ENCODE data around the gene C9orf43. TPM values are rescaled to one million over a fixed set of nuclear protein-coding genes. Genes with fewer than 3 reads are reported as not detected.
"Not testable (repeated sequence)": the region's sequence is repeated elsewhere in the genome, so short reads cannot be mapped to it uniquely, and the experiment has no call there.

C9orf43 gene
- total RNA-seq, 1 donor: 0.43 TPM

DNA sequence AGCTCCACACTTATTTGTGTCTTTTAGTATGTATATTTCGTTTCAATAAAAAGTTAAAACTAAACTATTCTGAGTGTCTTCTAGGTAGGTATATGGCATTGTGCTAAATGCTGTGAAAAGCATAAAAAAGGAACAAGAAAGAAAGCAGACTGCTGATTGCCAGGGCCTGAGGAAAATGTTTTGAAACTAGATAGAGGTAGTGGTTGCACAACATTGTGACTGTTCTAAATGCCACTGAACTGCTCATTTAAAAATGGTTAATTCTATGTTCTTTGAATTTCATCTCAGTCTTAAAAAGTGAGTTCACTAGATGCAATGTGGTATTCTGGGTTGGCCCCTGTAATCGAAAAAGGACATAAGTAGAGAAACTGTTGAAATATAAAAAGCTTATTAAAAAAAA is 6.9 kb upstream of the C9orf43 start:
- no peak overlapping the region for H3K4me3 ChIP-seq (ENCODE audit: low read depth, low read length)
- DNase-seq (ENCODE audit: low read depth): no peak
- TF ChIP-seq, protein P1, sequence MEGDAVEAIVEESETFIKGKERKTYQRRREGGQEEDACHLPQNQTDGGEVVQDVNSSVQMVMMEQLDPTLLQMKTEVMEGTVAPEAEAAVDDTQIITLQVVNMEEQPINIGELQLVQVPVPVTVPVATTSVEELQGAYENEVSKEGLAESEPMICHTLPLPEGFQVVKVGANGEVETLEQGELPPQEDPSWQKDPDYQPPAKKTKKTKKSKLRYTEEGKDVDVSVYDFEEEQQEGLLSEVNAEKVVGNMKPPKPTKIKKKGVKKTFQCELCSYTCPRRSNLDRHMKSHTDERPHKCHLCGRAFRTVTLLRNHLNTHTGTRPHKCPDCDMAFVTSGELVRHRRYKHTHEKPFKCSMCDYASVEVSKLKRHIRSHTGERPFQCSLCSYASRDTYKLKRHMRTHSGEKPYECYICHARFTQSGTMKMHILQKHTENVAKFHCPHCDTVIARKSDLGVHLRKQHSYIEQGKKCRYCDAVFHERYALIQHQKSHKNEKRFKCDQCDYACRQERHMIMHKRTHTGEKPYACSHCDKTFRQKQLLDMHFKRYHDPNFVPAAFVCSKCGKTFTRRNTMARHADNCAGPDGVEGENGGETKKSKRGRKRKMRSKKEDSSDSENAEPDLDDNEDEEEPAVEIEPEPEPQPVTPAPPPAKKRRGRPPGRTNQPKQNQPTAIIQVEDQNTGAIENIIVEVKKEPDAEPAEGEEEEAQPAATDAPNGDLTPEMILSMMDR (IDR thresholded peaks at IDR 0.05; ENCODE audit: insufficient read depth, low read depth, low read length): no peak

DNA sequence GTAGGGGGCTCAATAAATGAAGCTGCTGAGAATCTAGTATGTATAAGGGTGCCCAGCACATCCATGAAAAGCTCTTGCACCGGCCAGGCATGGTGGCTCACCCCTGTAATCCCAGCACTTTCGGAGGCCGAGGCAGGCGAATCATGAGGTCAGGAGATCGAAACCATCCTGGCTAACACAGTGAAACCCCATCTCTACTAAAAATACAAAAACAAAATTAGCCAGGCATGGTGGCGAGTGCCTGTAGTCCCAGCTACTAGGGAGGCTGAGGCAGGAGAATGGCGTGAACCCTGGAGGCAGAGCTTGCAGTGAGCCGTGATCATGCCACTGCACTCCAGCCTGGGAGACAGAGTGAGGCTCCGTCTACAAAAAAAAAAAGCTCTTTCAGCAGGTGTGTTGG is 4.2 kb upstream of the C9orf43 start:
- DNase-seq (ENCODE audit: low read depth); H3K4me3 ChIP-seq (ENCODE audit: low read depth, low read length): not testable (repeated sequence)

DNA sequence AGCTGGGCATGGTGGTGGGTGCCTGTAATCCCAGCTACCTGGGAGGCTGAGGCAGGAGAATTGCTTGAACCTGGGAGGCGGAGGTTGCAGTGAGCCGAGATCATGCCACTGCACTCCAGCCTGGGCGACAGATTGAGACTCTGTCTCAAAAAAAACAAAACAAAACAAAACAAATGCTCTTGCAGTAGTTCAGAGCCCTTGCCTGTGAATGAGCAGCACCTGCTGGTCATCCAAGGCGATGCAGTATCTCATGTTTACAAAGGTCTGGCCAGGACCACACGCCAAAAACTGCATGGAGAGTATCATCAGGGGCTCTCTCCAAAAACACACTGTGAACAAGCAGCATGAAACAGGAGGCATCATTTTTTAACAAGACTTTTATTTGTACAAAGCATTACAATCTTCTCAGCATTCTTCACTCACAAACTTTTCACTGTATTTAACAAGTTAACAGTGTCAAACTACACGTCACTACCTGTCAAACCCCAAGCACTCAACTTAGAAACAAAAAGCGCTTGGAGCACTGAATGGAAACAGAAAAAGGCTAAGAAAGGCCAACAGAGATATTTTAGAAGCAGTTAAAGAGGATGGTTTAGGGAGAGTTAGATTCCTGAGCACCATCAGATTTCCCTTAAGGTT is 3.6 kb upstream of the C9orf43 start:
- TF ChIP-seq, protein P1 (IDR thresholded peaks at IDR 0.05; ENCODE audit: insufficient read depth, low read depth, low read length): peak; percentile 82
- H3K4me3 ChIP-seq (ENCODE audit: low read depth, low read length): not testable (repeated sequence)
- peak; percentile 78 for DNase-seq (ENCODE audit: low read depth)

DNA sequence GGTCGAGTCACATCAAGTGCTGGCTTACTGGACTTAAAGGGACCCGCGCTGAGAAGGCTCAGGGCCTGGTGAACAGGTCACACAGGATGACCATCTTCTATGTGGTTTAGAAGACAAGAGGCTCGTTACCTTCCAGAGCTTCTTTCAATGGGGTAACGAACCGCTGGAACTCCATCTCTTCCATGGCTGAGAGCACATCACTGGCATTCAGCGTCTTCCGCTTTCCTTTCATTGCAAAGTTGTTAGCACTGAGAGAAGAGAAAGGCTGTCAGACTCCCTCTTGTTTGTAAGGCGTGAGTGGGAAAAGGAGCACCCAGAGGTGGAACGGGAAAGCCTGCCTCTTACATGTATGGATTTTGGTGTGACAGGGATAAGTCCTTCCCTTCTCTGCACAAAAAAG is 1.1 kb upstream of the C9orf43 start:
- DNase-seq (ENCODE audit: low read depth): no peak
- H3K4me3 ChIP-seq (ENCODE audit: low read depth, low read length): peak overlapping the region; percentile 73
- TF ChIP-seq, protein P1 (IDR thresholded peaks at IDR 0.05; ENCODE audit: insufficient read depth, low read depth, low read length): no peak

DNA sequence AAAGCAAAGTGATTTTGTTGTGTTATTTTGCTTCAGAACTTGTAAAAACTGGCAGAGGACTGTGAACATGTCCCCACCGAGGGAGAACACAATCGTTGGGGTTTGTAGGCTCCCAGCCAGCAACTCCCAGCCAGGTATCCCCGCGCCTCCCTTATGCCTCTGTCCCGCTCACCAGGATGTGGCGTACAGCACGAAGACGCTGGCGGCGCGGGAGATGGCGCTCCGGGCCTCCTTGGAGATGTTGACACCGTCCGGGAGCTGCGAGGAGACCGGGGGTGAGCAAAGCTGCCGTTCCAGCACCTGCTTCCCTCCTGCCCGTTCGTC is 702 bp upstream of the C9orf43 start:
- peak overlapping the region; percentile 73 for H3K4me3 ChIP-seq (ENCODE audit: low read depth, low read length)
- TF ChIP-seq, protein P1 (IDR thresholded peaks at IDR 0.05; ENCODE audit: insufficient read depth, low read depth, low read length): no peak
- no peak for DNase-seq (ENCODE audit: low read depth)

DNA sequence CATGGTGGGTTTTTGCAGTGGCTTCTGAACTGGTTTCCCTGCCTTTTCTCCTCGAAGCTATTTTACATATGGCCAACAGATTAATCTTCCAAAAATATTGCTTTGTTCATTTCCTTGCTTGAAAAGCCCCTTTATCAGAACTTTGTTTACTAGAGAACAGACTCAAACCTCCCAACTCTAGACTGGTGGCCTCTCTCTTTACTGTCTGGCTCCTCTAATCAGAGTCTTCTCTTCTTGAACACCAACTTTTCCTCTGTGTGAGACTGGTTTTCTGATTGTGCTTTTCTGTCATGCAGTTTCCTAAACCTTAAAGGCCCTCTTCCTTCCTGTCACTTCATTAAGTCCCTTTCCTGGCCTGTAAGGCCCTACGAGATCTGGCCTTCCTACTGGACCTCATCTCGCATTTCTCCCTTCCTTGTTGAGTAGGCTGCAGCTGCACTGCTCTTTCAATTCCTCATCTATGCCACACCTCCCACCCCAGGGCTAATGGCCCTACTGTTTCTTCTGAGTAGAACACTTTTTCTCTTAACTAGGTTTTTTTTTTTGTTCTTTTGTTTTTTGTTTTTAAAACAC is 5.7 kb downstream of the C9orf43 start:
- no peak for DNase-seq (ENCODE audit: low read depth)
- no peak overlapping the region for H3K4me3 ChIP-seq (ENCODE audit: low read depth, low read length)
- TF ChIP-seq, protein P1 (IDR thresholded peaks at IDR 0.05; ENCODE audit: insufficient read depth, low read depth, low read length): no peak

DNA sequence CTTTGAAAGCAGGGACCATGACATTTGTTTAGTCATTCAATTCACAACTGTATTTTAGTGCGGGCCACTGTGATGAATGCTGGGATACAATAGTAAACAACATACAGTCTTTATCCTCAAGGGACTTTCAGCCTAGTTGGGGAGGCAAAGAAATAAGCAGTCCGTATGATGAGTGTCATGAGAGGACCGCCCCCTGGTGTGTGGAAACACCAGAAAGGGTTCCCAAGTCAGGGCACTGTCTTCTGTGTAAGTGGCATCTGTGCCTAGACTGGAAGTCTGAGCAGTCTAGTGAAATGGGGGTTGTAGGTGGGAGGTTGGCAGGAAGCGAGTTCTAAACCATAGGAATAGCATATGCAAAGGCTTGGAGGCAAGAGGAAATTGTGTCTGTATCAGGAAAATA is 6.8 kb downstream of the C9orf43 start:
- no peak for DNase-seq (ENCODE audit: low read depth)
- H3K4me3 ChIP-seq (ENCODE audit: low read depth, low read length): no peak overlapping the region
- TF ChIP-seq, protein P1 (IDR thresholded peaks at IDR 0.05; ENCODE audit: insufficient read depth, low read depth, low read length): peak; percentile 8
